Skin of body (tissue), 2 donors: ENCODE results near the gene TUBD1. TPM values are rescaled to one million over a fixed set of nuclear protein-coding genes. Genes with fewer than 3 reads are reported as not detected.
A peak's percentile ranks its signal among the peaks of the same experiment; 100 is the strongest.
"Not testable (repeated sequence)": the region's sequence is repeated elsewhere in the genome, so short reads cannot be mapped to it uniquely, and the experiment has no call there.

Source experiments
- DNase-seq: peaks from one replicate; lab custom pipeline; 2025; lab: John Stamatoyannopoulos, UW
- total RNA-seq: library from RNA; depleted of rRNA; stranded (reverse); fragments of >200 nt; gene quantifications from one replicate; pipeline ENCODE4 v1.2.3, GENCODE V29; 2014

Gene TUBD1
- total RNA-seq, 1 donor from 2014 or later = 8.8 TPM

DNA sequence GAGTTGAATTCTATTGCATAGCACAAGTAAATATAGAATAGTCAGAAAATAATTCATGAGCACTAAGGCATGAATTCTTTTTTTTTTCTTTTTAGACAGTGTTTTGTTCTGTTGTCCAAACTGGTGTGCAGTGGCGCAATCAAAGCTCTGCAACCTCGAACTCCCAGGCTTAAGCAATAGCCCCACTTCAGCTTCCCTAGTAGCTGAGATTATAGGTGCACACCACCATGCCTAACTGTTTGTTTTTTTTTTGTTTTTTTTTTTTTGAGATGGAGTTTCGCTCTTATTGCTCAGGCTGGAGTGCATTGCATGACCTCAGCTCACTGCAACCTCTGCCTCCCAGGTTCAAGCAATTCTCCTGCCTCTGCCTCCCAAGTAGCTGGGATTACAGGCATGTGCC, 16.6 kb downstream of the TUBD1 start:
- no peak for DNase-seq

DNA sequence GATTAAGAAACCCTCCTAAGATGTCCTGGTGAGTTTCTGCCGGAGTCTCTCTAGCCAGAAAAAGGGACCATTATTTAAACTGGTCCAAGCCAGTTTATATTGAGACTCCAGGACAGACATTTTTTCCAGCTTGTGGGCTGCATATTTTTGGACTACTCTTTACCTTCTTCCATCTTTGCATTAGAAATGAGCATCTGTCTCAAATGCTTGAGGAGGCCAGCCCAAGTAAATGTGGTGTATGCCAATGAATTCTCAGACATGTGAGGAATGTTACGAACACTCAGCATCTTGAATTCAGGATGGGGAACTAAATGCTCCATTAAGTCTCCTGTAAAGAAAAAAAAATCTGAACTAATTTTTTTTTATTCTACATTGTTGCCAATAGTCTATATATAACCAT, 18.4 kb downstream of the TUBD1 start:
- DNase-seq = no peak

DNA sequence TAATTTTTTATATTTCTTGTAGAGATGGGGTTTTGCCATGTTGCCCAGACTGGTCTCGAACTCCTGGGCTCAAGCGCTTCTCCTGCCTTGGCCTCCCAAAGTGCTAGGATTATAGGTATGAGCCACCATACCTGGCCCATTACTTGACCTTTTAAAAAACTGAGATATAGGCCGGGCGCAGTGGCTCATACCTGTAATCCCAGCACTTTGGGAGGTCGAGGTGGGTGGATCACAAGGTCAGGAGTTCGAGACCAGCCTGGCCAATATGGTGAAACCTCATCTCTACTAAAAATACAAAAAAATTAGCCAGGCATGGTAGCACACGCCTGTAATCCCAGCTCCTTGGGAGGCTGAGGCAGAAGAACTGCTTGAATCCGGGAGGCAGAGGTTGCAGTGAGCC, 19.3 kb downstream of the TUBD1 start:
- not testable (repeated sequence) for DNase-seq

DNA sequence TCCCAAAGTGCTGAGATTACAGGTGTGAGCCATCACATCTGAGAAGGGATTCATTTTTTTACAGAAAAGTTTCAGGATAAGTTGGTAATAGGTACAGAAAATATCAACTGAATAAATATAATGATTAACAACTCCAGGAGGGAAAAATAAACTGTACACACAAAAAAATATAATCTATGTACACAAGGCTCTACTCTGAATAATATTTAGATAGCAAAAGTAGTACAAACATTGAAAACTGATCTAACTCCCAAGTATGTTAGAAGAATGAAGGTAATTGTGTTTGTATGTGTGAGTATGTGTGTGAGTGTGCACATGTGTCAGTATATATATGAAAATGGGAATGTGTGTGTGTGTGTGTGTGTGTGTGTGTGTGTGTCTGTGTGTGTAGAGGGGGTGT, 20.4 kb downstream of the TUBD1 start:
- DNase-seq = no peak

DNA sequence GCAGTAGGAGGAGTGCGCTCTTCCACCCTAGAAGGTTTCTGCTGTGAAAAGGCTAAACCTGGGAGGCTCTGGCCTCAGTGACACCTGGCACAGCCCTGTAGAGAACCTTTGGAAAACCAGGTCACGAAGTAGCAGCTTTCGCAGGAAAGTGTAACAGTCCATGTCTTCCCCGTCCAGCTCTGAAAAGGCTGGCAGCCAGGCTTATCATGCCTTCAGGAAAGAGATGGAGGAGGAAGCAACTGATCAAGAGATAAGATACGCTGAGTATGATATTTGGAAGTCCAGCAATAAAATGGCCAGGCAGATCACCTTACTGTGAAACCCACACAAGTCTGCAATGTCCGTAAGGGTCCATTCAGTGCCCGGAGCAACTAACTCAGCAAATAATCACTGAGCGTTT, 22.3 kb downstream of the TUBD1 start:
- no peak for DNase-seq

DNA sequence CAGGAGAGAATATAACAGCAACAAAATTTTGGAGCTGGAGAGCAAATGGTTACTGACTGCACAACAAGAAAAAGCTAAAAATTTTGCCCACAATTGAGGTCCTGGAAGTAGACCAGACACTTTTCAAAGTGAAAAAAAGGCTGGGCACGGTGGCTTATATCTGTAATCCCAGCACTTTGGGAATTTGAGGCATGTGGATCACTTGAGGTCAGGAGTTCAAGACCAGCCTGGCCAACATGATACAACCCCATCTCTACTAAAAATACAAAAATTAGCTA, 22.9 kb downstream of the TUBD1 start:
- DNase-seq = no peak

DNA sequence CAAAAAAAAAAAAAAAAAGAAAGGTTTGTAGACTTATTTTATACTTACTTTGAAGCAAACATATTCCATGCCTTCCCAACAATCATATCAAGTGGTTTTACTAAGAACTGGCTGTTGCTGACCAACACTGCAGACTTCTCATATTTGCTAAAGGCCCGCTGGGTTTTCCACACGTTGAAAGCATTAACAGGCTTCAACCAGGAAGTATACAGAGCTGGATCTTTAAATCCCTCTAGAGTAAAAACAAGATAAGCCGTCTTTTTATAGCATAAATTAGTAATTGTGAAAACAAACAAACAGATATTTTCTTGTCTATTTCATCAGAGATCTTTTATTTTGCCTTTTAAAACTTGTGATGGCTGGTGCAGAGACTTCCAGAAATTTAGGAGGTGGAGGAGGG, 29.1 kb downstream of the TUBD1 start:
- DNase-seq = peak; percentile 23

DNA sequence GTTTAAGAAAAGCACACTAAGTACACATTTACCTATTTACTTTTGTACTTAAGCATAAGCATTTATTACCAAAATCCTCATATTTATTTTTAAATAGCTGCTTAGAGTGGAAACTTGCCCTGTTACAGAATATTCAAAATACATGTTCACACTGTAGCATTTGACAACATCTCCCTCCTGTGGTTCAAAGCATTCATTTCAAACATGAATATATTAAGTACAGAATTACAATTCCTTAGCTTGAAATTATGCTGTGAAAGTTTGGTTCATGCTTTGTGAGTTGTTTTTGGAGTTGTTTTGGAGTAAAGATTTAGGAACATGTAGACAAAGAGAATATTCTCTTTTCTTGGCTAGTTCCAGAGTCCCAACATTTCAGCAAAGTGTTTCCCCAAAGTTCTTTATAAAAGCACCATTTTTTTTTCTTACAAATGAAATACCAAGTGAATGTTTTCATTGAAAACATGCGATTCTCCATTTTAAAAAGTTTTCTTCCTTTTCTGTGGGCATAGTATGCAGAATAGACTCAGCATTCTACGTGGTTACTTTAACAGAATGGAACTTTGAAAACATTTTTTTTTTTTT, 33.2 kb downstream of the TUBD1 start:
- peak; percentile 73 for DNase-seq

DNA sequence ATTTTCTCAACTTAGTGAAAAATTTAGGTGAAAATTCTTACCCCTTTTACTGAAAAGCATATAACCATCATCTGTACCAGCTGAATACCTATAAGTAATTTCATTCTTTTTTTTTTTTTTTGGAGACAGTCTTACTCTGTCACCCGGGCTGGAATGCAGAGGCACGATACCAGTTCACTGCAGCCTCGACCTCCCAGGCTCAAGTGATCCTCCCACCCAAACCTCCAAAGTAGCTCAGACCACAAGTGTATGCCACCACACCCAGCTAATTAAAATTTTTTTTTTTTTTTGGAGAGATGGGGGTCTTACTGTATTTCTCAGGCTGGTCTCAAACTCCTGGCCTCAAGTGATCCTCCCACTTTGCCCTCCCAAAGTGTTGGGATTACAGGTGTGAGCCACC, 33.8 kb downstream of the TUBD1 start:
- DNase-seq = peak; percentile 41

DNA sequence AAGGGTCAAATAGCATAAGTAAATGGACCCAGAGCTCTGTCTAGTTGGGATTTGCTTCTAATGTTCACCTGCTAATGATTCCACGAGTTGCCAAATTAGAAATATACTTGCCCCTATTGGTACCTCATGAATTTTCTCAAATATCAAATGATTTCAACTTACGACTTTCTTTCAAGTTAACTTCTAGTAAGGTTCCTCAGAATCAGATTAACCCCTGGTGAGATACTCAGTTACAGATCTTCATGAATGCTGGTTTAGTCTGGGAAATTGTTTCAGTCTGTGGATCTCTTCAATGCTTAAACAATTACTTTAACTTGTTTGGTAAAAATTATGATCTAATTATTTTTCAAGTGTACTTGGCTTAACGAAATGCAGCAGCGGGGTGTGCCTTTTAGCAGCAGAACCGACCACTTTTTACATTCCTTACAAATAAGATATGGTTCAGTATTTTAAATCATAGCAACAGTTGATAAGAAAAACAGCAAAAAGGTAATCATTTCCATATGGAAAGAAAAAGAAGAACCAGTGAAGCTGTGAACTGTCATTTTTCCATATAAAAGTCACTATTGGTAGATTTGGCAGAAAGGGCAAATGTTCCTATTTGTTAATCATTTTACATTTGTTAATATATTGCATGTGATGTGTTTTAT, 34.5 kb downstream of the TUBD1 start:
- DNase-seq = peak; percentile 64

DNA sequence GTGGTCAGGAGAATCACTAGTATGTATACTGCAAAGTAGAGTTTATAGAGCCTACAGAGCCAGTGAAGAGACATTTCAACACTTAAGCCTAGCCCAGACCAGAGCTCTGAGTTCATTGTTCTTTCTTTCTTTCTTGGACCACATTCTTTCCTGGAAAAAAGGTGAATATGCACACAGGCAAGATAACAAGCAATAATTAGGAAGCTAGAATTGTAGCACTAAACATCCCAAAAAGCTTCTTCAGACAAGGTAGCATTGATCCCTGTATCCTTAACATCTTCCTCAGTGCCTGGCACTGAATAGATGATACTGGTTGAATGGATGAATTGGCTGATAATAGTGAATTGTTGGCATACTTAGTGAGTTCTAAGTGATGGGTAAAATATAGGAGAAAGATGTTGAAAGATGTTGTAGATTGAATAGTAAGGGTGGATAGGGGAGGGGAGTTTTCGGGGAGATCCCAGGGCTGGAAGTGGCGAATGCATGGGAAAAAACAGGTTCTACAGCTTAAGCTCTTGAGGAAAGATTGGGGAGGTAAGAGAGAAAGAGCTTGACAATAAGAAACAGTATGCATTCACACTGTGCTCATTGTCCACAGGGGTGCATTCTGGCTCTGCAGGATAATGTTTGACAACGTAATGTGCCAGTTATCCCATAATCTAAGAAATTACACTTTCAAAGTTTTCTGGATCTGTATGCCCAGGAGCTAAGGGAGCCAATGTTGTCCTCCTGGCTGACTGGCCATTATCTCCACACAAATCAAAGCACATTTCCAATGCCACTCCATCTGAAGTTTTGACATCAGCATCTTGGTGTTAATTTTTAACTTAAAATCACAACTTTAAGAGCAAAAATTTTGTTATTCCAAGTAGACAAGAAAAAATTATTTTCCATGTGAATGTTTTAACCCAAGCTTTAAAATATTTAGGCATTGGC, 35.6 kb downstream of the TUBD1 start:
- no peak for DNase-seq

DNA sequence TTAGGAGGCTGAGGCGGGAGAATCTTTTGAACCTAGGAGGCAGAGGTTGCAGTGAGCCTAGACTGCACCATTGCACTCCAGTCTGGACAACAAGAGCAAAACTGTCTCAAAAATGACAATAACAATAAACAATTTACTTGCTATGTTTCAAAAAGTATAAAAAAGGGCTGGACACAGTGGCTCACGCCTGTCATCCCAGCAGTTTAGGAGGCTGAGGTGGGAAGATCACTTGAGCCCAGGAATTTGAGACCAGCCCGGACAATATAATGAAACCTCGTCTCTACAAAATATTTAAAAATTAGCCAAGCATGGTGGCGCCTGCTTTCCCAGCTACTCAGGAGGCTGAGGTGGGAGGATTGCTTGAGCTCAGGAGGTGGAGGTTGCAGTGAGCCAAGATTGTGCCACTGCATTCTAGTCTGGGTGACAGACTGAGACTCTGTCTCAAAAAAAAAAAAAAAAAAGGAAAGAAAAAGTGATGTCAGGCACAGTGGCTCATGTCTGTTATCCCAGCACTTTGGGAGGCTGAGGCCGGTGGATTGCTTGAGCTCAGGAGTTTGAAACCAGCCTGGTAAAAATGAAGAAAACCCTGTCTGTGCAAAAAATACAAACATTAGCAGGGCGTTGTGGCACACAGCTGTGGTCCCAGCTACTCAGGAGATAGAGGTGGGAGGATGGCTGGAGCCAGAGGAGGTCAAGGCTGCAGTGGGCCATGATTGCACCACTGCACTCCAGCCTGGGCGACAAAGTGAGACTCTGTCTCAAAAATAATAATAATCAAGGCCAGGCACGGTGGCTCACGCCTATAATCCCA, 38.6 kb downstream of the TUBD1 start:
- not testable (repeated sequence) for DNase-seq

DNA sequence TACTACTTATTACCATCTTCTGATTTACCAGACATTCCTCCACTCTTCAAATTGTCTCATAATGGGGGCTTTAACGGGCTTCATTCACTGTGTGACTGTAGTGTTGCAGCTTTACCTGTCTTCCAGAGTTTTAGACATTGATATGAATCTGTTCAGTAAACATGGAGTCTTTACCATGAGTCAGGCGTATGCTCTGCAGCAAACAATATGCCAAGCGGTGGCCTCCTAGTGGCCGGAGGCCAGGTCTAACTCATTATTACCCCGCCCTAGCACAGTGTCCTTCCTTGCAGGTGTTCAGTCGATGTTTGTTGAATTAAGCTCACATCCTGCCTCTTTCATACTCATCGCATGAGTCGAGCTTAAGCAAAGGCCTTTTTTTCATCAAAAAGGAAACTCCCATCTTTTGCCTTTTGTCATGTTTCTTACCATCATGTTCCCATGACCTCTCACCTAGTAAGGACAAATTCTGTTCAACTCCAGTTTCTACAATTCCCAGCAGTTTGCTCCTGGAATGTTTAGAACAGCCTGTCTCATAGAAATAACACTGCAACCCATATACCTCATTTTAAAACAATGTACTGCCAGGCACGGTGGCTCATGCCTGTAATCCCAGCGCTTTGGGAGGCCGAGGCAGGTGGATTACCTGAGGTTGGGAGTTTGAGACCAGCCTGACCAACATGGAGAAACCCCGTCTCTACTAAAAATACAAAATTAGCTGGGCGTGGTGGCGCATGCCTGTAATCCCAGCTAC, 39.4 kb downstream of the TUBD1 start:
- DNase-seq = peak; percentile 20

DNA sequence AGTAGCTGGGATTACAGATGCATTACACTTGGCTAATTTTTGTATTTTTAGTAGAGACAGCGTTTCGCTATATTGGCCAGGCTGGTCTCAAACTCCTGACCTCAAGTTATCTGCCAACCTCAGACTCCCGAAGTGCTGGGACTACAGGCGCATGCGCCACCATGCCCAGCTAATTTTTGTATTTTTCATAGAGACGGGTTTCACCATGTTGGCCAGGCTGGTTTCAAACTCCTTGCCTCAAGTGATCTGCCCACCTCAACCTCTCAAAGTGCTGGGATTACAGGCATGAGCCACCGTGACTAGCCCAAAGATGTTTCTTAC, 39.9 kb downstream of the TUBD1 start:
- DNase-seq = not testable (repeated sequence)

DNA sequence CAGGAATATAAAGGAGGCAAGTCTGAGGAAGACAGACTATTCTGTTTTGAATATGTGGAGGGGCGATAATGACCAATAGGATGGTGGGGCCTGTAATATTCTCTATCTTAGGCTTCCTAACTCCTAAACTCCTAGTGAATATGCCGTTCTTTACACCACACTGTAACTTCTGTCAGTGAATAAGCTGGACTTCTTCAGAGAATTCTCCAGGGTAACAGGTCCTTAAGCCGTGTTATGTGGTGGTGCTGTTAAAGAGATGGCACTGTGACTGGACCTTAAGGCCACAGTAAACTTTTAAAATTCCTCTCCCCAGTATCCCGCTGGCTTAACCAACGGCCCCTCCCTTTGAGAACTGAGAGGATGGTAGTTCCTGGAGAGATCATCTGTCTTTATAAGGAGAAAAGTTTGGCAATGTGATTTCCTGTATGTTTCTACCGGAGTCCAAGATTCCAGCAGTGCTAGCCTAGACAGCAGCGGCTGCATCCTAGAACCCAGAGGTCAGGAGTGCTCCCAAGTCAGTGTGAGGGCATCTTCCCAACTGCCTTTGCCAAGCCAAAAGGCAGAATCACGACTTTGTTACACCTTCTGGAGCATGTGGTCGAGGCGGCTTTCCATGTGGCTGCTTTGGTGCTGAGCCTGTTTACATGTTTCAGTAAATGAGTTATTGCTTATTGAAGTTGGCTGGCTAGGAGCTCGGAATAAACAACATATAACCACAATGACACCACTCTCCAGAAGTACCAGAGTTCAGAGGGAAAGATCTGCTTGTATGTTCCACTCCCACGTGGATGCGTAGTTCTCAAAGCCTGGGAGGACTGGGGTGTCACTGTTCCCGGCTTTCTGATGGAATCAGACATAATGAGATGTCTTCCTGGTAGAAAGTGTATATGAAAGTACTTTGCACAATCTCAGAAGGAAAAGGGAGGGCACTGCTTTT, 41.0 kb downstream of the TUBD1 start:
- peak; percentile 77 for DNase-seq

DNA sequence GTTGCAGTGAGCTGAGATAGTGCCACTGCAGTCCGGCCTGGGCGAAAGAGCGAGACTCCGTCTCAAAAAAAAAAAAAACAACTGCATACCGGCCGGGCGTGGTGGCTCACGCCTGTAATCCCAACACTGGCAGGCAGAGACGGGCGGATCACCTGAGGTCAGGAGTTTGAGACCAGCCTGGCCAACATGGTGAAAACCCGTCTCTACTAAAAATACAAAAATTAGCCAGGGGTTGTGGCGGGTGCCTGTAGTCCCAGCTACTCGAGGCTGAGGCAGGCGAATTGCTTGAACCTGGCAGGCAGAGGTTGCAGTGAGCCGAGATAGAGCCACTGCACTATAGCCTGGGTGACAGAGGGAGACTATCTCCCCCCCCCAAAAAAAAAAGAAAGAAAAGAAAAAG, 42.4 kb downstream of the TUBD1 start:
- DNase-seq = not testable (repeated sequence)

DNA sequence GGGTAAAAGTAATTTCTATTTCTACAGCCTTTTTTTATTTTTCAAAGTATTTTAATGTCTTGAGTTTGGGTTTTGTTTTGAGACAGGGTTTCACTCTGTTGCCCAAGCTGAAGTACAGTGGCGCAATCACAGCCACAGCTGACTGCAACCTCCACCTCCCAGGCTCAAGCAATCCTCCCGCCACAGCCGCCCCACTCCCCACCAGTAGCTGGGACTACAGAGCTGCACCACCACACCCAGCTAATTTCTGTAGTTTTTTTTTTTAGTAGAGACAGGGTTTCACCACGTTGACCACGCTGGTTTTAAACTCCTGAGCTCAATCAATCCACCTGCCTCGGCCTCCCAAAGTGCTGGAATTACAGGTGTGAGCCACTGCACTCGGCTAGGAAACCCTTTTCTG, 44.0 kb downstream of the TUBD1 start:
- no peak for DNase-seq

DNA sequence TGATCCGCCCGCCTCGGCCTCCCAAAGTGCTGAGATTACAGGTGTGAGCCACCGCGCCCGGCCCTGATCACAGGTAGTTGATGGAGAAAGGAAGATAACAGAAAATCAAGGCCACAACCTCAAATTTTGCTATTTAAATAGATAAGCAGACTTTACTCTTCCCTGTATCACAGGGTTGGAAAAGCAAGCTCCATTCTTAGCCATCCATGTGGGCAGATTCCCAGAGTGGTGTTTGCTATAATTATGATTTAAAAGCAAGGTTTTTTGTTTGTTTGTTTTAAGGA, 44.4 kb downstream of the TUBD1 start:
- no peak for DNase-seq

DNA sequence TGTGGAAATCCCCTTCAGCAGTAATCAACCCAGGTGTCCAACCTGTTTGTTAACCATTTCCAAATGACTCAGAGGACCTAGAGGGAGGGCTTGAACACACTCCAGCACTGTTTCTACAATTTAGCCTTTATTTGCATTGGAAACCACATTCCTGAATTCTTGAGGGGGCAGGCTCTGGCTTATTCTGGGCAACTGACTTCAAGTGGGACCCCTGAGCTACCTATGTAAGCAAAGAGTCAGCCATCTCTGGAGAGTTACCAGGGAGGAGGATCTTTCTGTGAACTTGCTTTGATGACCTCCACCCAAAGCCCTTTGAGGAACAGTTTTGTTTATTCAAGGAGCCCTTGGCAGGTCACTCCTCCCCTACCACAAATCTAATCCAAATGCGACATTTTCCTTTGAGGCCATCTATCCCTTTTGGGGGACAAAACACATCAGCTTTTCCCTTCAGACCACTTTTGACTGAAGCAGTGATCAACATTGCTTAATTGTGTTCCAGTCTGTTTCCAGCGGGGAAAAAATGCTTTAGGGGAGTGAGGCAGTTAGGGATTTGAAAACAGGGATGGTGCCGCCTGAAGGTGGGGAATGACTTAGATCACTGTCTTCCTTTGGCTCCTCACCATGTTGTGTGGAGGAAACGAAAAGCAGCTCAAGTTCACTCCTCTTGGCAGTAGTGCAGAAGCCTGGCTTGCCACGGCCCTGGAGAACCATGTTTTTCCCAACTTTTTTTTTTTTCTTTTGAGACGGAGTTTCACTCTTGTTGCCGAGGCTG, 46.2 kb downstream of the TUBD1 start:
- peak; percentile 53 for DNase-seq
